HCT116 (cell line): ENCODE data around the gene MSLN. TPM values are rescaled to one million over a fixed set of nuclear protein-coding genes. Genes with fewer than 3 reads are reported as not detected.
A peak's percentile ranks its signal among the peaks of the same experiment; 100 is the strongest.

Experiments
- ATAC-seq: fragments of 200-7000 bp; cut with Tn5 transposase; 2 replicates; pipeline ENCODE4 v1.9.1; 2020; ENCODE audit warnings: mild to moderate bottlenecking, moderate library complexity
- BruUV-seq: library from RNA; stranded (reverse); fragments of 400-500 nt; replicated peaks from 2 replicates; lab custom pipeline; 2021; lab: Mats Ljungman, UMichigan
- CTCF ChIA-PET: fragments of 300-600 bp; sonication (Branson Sonifier 250); formaldehyde crosslinking; loops from one replicate; lab custom pipeline; 2021; ENCODE audit warnings: antibody characterized with exemption; lab: Charles Lee
- POLR2A ChIA-PET: fragments of 300-600, 350-600 bp; sonication (Branson Sonifier 250); formaldehyde crosslinking; loops from one replicate; lab custom pipeline; 2021; ENCODE audit warnings: antibody characterized with exemption; lab: Charles Lee
- RAD21 ChIA-PET, 2 experiments: fragments of 300-600 bp; sonication (Branson Sonifier 250); formaldehyde crosslinking; loops; one replicate each; lab custom pipeline; 2023; ENCODE audit warnings: low total read pairs in 2 of 2; ENCODE audit not compliant: uncharacterized antibody in 2 of 2, unreplicated experiment in 2 of 2, low non-redundant PET in 1 of 2; lab: Charles Lee
- DNase-seq: peaks from one replicate; pipeline ENCODE4 v3.0.0-alpha.2; 2010; ENCODE audit warnings: low read depth, low spot score
- H2AFZ ChIP-seq: fragments of 200-600 bp; shearing (Covaris generic), sonication (generic); 2 replicates; pipeline ENCODE4 v1.6.1; 2017; ENCODE audit warnings: low read depth, mixed run types, mixed read lengths, antibody characterized with exemption, low read length; ENCODE audit not compliant: poor library complexity, severe bottlenecking
- H3K27ac ChIP-seq: 2 replicates; pipeline ENCODE4 v1.5.1; 2012; ENCODE audit warnings: low read depth, low read length
- H3K27me3 ChIP-seq: fragments of 200-600 bp; sonication (generic); 2 replicates; pipeline ENCODE4 v1.6.1; 2016; ENCODE audit warnings: mixed run types, low read length, mixed read lengths; ENCODE audit not compliant: insufficient read depth
- H3K36me3 ChIP-seq, 2 experiments: fragments of 200-500 bp in 1 of 2; fragments of 200-600 bp in 1 of 2; sonication (Bioruptor generic) in 1 of 2; sonication (generic) in 1 of 2; 2 replicates each; pipeline versions ENCODE4 v1.5.1 to v1.6.1; 2014 to 2016; ENCODE audit warnings: low read length in 2 of 2, inconsistent platforms in 1 of 2, mixed read lengths in 1 of 2, mixed run types in 1 of 2; ENCODE audit not compliant: insufficient read depth in 2 of 2, control insufficient read depth in 1 of 2
- H3K4me1 ChIP-seq, 2 experiments: fragments of 200-600 bp in 1 of 2; sonication (generic) in 1 of 2; 2 replicates each; pipeline versions ENCODE4 v1.5.1 to v1.6.1; 2012 to 2017; ENCODE audit warnings: low read length in 2 of 2, inconsistent platforms in 1 of 2, mild to moderate bottlenecking in 1 of 2, mixed read lengths in 1 of 2, mixed run types in 1 of 2, moderate library complexity in 1 of 2; ENCODE audit not compliant: insufficient read depth in 2 of 2, control insufficient read depth in 1 of 2
- H3K4me2 ChIP-seq: fragments of 200-600 bp; sonication (generic); 2 replicates; pipeline ENCODE4 v1.6.1; 2017; ENCODE audit warnings: mixed run types, low read length, mixed read lengths
- H3K4me3 ChIP-seq, 2 experiments: fragments of 200-600 bp in 1 of 2; sonication (generic) in 1 of 2; replicated peaks in 1 of 2; 2 replicates each; pipeline ENCODE4 v1.5.1; 2011 to 2016; ENCODE audit warnings: low read length in 2 of 2, control low read depth in 1 of 2, low read depth in 1 of 2, mild to moderate bottlenecking in 1 of 2, mixed read lengths in 1 of 2, mixed run types in 1 of 2
- H3K79me2 ChIP-seq: fragments of 200-600 bp; sonication (generic); 2 replicates; pipeline ENCODE4 v1.6.1; 2017; ENCODE audit warnings: mild to moderate bottlenecking, mixed run types, low read length, moderate library complexity, mixed read lengths; ENCODE audit not compliant: insufficient read depth
- H3K9ac ChIP-seq: fragments of 200-600 bp; sonication (generic); 2 replicates; pipeline ENCODE4 v1.6.1; 2016; ENCODE audit warnings: low read length, mixed read lengths
- H3K9me2 ChIP-seq: fragments of 200-600 bp; sonication (generic), shearing (Covaris generic); 2 replicates; pipeline ENCODE4 v1.6.1; 2017; ENCODE audit warnings: mixed run types, mild to moderate bottlenecking, moderate library complexity; ENCODE audit not compliant: insufficient read depth
- H3K9me3 ChIP-seq, 2 experiments: fragments of 200-500 bp in 1 of 2; fragments of 200-600 bp in 1 of 2; sonication (Bioruptor generic) in 1 of 2; sonication (generic) in 1 of 2; 2 replicates each; pipeline ENCODE4 v1.6.1; 2014 to 2017; ENCODE audit warnings: low read length in 2 of 2, mixed read lengths in 2 of 2, inconsistent platforms in 1 of 2, low read depth in 1 of 2, mild to moderate bottlenecking in 1 of 2, mixed run types in 1 of 2, moderate library complexity in 1 of 2; ENCODE audit not compliant: control insufficient read depth in 1 of 2, insufficient read depth in 1 of 2
- H4K20me1 ChIP-seq: fragments of 200-600 bp; sonication (generic), shearing (Covaris generic); 2 replicates; pipeline ENCODE4 v1.6.1; 2017; ENCODE audit warnings: mixed run types, mild to moderate bottlenecking, moderate library complexity; ENCODE audit not compliant: insufficient read depth
- CBX3 ChIP-seq: IDR thresholded peaks from 2 replicates; pipeline ENCODE4 v1.6.1; 2012; ENCODE audit warnings: low read depth
- CEBPB ChIP-seq: IDR thresholded peaks from 2 replicates; pipeline ENCODE4 v1.6.1; 2012; ENCODE audit warnings: low read depth
- EZH2phosphoT487 ChIP-seq: fragments of 200-600 bp; IDR thresholded peaks from 2 replicates; pipeline ENCODE4 v1.6.1; 2018; ENCODE audit warnings: antibody characterized with exemption, borderline replicate concordance
- FOSL1 ChIP-seq: IDR thresholded peaks from 2 replicates; pipeline ENCODE4 v1.6.1; 2012; ENCODE audit warnings: low read depth
- JUND ChIP-seq: IDR thresholded peaks from 2 replicates; pipeline ENCODE4 v1.6.1; 2012
- MAX ChIP-seq: IDR thresholded peaks from 2 replicates; pipeline ENCODE4 v1.6.1; 2012
- POLR2A ChIP-seq: IDR thresholded peaks from 2 replicates; pipeline ENCODE4 v1.7.0; 2011; ENCODE audit warnings: borderline replicate concordance; ENCODE audit not compliant: insufficient read depth, insufficient read length; ENCODE audit errors: extremely low read depth
- POLR2AphosphoS5 ChIP-seq: IDR thresholded peaks from 2 replicates; pipeline ENCODE4 v1.6.1; 2011; ENCODE audit warnings: mild to moderate bottlenecking, low read depth, low read length, moderate library complexity
- SIN3A ChIP-seq: IDR thresholded peaks from 2 replicates; pipeline ENCODE4 v1.6.1; 2012; ENCODE audit warnings: low read depth
- SP1 ChIP-seq: IDR thresholded peaks from 2 replicates; pipeline ENCODE4 v1.6.1; 2012; ENCODE audit warnings: low read depth
- SRF ChIP-seq: IDR thresholded peaks from 2 replicates; pipeline ENCODE4 v1.6.1; 2012; ENCODE audit warnings: low read depth
- ZFX ChIP-seq: fragments of 450-650 bp; IDR thresholded peaks from 2 replicates; pipeline ENCODE4 v1.6.1; 2017
- ZNF274 ChIP-seq: fragments of 200-500 bp; sonication (Bioruptor generic); IDR thresholded peaks from 2 replicates; pipeline ENCODE4 v1.6.1; 2014; ENCODE audit warnings: mild to moderate bottlenecking, low read depth, low read length, inconsistent platforms
- intact Hi-C: fragments of 100-400 bp; cut with micrococcal nuclease; formaldehyde crosslinking; loops from 2 replicates; pipeline ENCODE4 v1.10.0; 2022
- total RNA-seq: library from RNA; stranded (reverse); gene quantifications from one replicate; pipeline ENCODE4 v1.2.1, GENCODE V29; 2021; ENCODE audit not compliant: unreplicated experiment
- TF ChIP-seq, protein P1 (sequence below): IDR thresholded peaks from 2 replicates; pipeline ENCODE4 v1.6.1; 2012; ENCODE audit warnings: low read depth
- TF ChIP-seq, protein P2 (sequence below): IDR thresholded peaks from 2 replicates; pipeline ENCODE4 v1.6.1; 2011; ENCODE audit warnings: mild to moderate bottlenecking, low read length, moderate library complexity; ENCODE audit not compliant: insufficient replicate concordance; ENCODE audit errors: extremely low read depth

The MSLN gene
- total RNA-seq, 1 experiment from 2014 or later: 40.9 TPM

DNA sequence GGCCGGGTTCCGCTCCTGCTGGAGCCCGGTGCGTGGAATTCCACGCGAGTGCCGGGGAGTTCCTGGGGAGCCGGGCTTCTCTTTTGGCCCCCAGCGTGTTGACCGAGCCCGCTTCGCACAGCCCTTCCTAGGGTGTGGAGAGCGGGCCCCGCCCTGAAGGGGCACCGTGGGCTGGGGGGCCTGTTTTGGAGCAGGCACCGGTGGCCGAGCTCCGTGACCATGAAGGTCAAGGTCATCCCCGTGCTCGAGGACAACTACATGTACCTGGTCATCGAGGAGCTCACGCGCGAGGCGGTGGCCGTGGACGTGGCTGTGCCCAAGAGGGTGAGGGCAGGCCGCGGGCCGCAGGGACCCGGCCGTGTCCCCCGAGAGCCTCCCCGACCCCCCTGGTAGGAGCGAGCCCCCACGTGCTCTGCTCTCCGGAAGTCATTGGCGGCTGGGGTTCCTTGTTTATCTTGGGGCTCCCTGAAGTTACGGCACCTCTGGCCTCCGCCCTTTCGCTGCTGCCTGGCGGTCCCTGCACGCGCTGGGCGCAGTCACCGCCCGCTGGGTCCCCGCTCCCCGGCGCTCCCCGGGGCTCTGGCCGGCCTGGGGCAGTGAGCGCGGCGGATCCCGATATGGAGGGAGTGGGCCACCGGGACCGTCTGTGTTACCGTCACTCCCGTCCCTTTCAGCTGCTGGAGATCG is 33.1 kb upstream of the MSLN start:
- Histone ChIP-seq H3K4me3 (peak overlapping the region; percentile 80 to 89), H2AFZ (no peak overlapping the region), H3K9me3 (no peaks in the 10 kb centered on the region), H3K9ac (peak overlapping the region; percentile 98), H4K20me1 (no peaks in the 10 kb centered on the region), H3K36me3 (no peaks in the 10 kb centered on the region), H3K27ac (peak overlapping the region; percentile 96), H3K27me3 (no peaks in the 10 kb centered on the region), H3K4me1 (peaks cover 5 to 39% of the 10 kb centered on the region in 2 experiments; a peak in 3 of 4 replicates), H3K4me2 (peak overlapping the region; percentile 99), H3K79me2 (peaks cover 19% of the 10 kb centered on the region; the same call in 1 of the 2 replicates), H3K9me2 (no peaks in the 10 kb centered on the region)
- DNase-seq (no peak), ATAC-seq (peak; percentile 4)
- TSS peak; percentile 44 for BruUV-seq
- ChIA-PET RAD21 (interaction anchor here in 1 of 2 experiments (0.9 kb wide), 1 partner anchor 11 kb away, joined by 3 read pairs; no protein-coding TSS in a partner anchor), POLR2A (interaction anchor here (0.8 to 3.5 kb wide), 6 partner anchors 8 to 317 kb away, joined by 3 to 12 read pairs (median 4); partner anchors contain the start of genes CIAO3, METRN and MSLN), CTCF (interaction anchor here (0.9 to 3.0 kb wide), 7 partner anchors 8 to 22 kb away, joined by 3 to 20 read pairs (median 9); partner anchors contain the start of genes CIAO3 and METRN)
- TF ChIP-seq FOSL1: no peak
- TF ChIP-seq, protein P1, sequence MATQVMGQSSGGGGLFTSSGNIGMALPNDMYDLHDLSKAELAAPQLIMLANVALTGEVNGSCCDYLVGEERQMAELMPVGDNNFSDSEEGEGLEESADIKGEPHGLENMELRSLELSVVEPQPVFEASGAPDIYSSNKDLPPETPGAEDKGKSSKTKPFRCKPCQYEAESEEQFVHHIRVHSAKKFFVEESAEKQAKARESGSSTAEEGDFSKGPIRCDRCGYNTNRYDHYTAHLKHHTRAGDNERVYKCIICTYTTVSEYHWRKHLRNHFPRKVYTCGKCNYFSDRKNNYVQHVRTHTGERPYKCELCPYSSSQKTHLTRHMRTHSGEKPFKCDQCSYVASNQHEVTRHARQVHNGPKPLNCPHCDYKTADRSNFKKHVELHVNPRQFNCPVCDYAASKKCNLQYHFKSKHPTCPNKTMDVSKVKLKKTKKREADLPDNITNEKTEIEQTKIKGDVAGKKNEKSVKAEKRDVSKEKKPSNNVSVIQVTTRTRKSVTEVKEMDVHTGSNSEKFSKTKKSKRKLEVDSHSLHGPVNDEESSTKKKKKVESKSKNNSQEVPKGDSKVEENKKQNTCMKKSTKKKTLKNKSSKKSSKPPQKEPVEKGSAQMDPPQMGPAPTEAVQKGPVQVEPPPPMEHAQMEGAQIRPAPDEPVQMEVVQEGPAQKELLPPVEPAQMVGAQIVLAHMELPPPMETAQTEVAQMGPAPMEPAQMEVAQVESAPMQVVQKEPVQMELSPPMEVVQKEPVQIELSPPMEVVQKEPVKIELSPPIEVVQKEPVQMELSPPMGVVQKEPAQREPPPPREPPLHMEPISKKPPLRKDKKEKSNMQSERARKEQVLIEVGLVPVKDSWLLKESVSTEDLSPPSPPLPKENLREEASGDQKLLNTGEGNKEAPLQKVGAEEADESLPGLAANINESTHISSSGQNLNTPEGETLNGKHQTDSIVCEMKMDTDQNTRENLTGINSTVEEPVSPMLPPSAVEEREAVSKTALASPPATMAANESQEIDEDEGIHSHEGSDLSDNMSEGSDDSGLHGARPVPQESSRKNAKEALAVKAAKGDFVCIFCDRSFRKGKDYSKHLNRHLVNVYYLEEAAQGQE: no peak
- no peak for TF ChIP-seq EZH2phosphoT487
- TF ChIP-seq POLR2AphosphoS5: peak; percentile 47; the same call in 1 of the 2 replicates
- no peak for TF ChIP-seq CEBPB
- TF ChIP-seq ZFX: peak; percentile 71; the same call in 1 of the 2 replicates
- TF ChIP-seq POLR2A: peak; percentile 50
- no peak for TF ChIP-seq SIN3A
- no peak for TF ChIP-seq SP1
- no peak for TF ChIP-seq MAX
- no peak for TF ChIP-seq ZNF274
- no peak for TF ChIP-seq JUND
- TF ChIP-seq, protein P2, sequence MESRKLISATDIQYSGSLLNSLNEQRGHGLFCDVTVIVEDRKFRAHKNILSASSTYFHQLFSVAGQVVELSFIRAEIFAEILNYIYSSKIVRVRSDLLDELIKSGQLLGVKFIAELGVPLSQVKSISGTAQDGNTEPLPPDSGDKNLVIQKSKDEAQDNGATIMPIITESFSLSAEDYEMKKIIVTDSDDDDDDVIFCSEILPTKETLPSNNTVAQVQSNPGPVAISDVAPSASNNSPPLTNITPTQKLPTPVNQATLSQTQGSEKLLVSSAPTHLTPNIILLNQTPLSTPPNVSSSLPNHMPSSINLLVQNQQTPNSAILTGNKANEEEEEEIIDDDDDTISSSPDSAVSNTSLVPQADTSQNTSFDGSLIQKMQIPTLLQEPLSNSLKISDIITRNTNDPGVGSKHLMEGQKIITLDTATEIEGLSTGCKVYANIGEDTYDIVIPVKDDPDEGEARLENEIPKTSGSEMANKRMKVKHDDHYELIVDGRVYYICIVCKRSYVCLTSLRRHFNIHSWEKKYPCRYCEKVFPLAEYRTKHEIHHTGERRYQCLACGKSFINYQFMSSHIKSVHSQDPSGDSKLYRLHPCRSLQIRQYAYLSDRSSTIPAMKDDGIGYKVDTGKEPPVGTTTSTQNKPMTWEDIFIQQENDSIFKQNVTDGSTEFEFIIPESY: no peak
- no peak for TF ChIP-seq CBX3
- TF ChIP-seq SRF: no peak
- intact Hi-C loops: no loop called here
